Activated effector memory CD4-positive, alpha-beta T cell treated with Interleukin-2 at 50 U/mL for 16 hours (primary cell): Measurements from ENCODE around the gene KCNT1.

Experiments used
- DNase-seq: peaks from one replicate; pipeline ENCODE4 v3.0.0-alpha.2; 2020

The KCNT1 gene

DNA sequence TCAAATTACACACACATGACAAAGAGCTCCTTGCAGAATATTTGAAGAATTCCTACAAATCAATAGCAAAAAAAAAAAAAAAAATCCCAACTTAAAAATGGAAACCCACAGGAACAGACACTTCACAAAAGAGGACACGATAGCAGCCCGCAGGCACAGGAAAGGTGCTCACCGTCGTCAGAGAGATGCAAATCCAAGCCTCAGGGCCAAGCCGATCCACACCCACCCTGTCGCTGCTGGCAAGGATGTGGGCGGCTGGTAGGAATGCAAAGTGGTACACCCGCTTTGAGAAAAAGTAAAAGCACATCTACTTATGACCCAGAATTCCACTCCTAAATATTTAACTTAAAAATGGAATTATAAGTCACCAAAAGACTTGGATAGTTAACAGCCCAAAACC, 28.0 kb upstream of the KCNT1 start:
- DNase-seq: no peak

DNA sequence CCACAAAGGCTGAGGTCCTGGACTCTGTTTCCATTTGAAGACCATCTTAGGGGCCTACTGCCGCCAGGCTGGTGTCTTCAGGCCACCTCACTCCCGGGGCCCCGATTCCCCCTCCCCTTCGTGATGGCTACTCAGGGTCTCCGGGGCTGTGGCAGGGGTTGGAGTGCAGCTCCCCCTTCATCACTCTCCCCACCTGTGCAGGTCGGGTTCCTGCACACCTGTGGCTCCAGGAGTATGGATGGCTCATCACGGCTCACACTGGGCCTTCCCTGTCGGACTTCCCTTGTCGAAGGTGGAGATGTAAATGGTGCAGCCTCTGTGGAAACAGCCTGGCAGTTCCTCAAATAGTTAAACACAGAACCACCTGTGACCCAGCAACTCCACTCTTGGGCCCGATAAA, 27.0 kb upstream of the KCNT1 start:
- no peak for DNase-seq

DNA sequence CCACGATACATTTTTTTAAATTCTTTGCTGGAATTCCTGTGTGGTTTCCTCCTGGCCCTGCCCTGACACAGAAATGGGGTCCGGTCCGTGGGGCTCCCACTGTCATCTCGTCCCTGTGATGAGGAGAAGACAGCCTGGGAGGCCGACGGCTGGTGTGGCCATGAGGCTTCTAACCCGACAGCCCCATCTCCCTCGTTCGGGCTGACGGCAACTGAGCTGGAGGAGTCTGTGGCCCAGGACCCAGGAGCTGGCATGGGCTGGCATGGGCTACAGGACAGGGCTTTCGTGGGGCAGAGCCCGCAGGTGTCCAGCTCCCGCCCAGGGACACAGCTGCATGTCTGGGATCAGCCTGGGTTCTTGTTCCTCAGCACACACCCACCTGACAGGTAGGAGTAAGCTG, 25.1 kb upstream of the KCNT1 start:
- DNase-seq: no peak

DNA sequence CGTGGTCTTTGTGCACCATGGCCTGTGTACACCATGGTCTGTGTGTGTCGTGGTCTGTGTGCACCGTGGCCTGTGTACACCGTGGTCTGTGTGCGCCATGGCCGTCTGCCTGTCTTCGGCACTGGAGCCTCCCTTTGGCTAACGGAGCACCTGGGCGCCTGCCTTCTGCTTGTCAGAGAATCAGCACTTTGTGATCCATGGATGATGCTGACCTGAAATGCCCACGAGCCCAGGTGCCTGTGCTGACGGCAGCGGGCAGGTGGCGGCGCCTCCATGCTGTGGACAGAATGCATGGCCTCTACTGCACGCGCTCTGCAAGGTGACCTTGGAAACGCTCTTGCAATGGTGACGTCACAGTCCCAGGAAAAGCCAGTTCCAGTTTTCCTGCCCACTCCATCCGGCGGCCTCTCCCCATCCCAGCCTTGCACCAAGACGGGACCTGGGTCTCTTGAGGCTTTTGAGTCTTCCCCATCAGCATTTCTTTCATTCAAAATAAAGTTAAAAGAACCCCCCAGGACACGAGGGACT, 24.3 kb upstream of the KCNT1 start:
- no peak for DNase-seq

DNA sequence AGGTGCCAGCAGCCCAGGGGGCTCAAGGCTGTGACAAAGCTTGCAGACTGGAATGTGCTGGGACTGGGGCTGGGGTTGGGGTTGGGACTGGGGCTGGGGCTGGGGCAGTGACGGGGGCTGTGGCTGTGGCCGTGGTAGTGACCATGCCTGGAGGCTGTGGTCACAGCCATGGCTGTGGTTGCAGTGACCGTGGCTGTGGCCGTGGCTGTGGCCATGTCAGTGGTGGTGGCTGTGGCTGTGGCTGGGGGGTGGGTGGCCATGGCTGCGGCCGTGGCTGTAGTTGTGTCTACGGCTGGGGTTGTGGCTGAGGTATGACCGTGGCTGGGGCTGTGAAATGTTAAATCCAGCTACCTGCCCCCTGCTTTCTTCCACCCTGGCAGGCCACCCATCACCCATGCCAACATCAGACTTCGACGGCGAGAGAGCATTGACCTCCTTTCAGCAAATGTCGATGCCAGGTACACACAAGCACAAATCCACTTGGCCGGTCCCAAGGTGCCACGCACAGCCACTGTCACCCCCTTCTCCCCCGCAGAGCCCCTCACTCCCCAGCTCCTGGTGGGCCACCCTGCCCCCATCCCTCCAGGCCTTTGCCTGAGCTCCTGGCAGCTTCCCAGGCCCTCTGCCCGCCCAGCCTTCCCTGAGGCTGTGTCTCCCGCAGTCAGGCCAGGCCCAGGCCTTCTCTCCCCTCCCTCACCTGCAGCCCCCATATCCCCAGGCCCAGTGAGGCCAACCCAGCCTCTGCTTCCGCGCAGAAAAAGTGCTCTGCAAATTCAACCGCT, 23.6 kb upstream of the KCNT1 start:
- DNase-seq: no peak

DNA sequence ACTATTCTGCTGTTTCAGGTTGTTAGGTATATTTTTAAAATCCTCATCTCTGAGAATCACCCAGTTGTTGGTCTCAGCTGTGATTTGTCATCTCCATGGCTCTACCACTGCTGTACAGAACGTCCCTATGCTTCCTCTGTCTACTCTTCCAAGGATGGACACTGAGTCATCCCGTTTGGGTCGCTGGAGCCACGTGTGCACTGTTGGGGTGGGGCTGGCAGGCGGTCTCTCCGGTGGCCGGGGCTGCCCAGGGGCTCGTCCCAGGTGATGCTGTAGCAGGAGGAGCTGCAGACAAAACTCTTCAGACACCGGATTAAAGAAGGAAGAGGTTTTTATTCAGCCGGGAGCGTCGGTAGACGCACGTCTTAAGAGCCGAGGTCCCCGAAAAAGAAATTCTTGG, 21.9 kb upstream of the KCNT1 start:
- DNase-seq: no peak

DNA sequence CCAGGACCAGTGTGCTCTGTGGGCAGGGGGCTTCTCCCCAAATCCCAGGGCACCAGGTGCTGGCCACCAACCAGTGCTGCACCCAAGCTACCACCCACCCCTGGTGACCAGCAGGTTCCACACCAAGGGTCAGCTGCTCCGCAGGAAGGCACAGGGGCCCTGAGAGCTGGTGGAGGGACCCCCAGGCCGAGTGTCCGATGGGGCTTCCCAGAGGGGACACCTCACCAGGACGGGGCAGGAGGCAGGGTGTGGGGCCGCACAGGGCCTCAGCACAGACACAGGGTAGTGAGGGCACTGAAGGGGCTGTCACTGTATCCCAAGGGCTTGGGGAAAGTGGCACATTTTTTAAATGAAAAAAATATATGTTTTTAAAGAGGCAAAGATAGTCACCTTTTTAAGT, 20.8 kb upstream of the KCNT1 start:
- DNase-seq: no peak

DNA sequence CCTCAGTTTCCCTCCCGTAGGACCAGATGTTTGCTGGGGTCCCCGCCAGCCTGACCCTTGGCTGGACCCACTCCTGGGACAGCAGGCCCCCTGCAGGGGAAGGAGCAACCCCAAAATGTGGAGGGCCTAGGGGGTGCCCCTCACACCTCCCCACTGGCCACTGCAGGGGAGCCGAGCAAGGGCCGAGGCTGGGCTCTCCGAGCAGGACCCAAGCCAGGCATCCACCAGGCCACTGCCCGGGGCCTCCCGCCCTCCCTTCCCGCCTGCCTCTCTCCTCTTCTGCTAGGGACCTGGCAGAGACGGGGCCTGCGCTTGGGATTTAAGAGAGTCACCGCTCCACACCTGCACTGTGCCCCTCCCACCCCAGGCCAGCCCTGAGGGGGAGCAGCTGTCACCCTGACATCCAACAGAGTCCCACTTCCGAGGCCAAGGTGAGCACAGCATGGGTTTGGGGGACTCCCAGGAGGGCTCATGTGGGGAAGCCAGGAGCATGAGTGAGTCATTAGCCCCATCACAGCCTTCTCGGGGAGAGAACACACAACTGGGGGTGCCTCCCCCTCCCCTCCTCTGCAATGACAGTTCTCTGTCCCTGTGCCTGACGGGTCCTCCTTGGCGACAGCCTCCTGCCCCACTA, 18.5 kb upstream of the KCNT1 start:
- no peak for DNase-seq

DNA sequence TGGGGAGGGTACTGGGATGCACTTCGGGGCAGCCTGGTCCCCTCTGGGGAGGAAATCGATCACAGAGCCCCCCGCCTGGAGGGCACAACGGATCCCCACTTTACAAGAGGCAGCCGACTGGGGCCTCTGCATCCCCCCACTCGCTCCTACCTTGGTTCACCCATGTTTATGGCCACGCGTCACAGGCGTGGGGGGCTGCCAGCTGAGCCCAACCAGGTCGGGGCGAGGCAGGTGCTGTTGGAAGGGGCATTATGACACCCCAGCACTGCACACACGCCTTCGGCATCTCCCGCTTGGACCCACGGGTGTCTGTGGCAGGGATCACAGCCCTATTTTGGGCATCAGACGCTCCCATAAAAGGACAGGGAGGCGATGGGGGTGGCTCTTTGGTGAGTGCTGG, 17.3 kb upstream of the KCNT1 start:
- no peak for DNase-seq

DNA sequence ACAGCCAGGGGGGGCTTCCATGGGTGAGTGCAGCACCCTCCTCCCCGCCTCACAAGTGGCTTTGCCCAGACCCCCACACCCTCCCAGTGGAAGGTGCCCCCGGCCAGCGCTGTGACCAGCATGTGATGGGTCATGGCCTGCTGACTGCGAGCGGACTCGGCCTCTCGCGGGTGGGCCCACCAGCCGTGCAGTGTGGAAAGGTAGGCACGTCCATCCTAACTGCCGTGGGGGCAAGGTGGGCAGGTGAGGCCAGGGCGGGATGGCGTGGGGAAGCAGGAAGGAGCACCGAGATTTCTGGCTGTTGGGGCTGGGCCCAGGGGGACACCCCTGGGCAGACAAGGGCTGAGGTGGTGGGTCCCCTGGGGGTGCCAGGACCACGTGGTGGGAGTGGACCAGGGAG, 14.8 kb upstream of the KCNT1 start:
- no peak for DNase-seq

DNA sequence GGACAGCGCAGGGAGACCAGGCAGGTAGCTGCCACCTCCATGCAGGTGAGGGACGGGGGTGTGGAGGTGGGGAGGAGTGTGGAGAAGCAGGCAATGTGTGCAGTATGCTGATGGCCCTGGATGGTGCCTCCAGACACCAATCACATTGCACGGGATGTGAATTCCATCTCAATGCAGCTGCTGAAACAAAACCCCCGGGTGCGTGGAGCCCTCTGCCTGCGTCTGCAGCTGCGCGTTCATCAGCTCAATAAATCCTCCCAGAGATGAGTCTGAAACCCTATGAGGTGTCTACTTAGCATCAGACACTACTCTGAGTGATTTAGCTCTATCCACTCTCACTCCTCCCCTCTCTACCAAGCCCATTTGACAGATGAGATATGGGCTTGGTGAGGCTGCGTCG, 13.0 kb upstream of the KCNT1 start:
- no peak for DNase-seq

DNA sequence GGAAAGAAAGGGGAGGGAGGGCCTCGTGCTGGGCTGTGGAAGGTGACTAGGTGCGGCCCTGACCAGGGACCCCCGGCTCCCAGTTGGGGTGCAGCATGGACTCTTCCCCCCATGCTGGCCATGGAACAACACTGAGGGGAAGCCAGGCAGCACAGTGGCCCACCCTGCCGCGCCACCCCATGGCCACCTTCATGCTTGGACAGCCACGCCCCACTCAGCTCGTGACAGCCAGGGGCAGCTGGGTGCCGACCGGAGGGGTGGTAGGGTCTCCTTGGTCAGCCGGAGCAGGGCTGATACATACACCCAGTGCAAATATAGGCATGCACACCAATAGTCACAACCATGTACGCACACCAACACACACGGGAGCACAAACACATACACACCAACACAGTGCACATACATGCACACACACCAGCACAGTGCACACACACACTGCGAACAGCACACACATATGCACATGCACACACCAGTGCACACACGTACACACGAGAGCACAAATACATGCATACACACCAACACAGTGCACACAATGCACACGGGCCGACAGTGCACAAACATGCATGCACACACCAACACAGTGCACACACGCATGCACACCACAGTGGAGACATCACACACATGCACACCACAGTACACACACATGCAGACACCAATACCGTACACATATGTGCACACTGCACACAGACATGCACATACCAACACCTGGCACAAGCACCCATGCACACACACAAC, 11.0 kb upstream of the KCNT1 start:
- DNase-seq: no peak

DNA sequence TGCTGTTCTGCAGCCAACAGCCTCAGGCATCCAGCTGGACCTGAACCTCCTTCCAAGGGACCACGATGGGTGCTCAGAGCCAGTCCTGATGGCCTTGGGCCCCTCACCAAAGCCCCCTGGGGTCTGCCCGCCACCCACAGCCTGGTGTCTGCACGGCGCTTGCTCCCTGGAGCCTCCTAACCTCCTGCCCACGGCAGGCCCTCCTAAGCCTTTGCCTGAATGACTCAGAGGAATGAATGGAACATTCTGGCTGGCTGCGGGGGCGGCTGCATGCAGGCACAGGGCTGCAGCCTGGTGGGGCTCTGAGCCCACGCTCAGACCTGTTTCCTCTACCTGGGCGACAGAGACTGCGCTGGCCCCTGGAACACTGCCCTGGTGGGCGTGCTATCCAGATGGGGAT, 9.6 kb upstream of the KCNT1 start:
- DNase-seq: no peak

DNA sequence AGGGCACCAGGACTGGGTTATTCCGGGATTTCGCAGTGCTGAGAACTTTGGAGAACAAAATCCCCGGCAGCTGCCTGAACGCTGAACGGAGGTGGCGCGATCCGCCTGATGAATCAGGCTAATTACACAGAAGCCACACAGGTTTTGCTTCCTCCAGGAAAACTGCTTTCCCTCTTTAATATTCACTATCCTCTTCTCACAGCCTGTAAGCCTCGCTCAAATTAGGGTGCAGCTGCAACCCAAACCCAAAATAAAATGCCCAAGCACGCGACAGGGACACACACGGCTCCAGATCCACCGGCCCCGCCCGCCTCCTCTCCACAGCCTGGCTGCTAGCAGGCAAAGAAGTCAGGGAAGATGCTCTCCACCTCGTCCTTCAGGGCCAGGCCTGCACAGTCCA, 8.7 kb upstream of the KCNT1 start:
- no peak for DNase-seq

DNA sequence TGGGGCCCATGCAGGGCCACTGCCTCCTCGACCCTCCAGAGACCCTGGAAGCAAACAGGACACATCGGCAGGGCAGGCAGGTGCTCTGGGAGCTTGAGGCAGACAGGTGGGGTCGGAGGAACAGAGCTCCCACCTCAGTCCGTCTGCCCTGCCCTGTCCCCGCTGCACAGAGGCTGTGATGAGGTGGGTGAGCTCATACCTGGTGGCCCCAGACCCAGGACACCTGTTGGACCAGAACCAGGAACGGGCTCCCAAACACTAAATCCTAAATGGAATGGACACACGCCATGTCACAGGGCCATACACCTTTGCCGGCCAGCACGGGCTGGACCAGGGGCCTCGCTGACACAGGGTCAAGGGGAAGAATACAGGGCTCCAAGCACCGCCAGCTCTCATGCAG, 8.2 kb upstream of the KCNT1 start:
- no peak for DNase-seq

DNA sequence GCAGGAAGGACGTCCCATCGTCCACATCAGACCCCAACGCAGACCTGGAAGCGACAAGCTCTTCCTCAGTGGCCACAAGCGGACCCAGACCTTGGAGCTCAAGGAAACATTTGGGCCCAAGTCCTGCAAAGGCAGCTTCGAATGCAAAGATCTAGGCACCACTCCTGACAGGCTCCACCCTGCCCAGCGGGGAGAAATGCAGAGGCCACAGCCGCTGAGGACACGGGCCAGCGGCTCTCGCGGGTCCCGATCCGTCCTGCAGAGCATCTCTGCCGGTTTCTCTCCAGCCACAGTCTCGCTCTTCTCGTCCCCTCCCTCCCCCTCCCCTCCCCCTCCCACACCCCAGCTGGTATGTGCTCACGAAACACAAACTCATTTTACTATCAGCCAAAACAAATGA, 7.6 kb upstream of the KCNT1 start:
- DNase-seq: no peak

DNA sequence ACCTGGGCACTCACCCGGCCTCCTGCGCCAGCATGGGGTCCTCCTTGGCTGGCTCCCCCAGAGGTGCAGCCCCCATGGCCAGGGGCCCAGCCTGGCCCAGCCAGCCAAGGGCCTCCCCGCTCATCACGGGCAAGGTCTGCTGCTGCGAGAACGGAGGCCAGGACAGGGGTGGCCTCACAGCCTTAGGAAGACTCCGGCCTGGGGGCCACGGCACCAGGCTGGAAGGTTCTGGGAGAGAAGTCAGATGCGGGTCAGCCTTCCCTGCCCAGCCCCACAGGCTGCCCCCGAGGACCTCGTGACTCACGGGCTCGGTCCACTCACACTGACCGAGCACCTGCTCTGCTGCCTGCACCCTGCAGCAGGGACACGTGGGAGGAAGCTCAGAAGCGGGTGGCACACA, 6.9 kb upstream of the KCNT1 start:
- DNase-seq: no peak

DNA sequence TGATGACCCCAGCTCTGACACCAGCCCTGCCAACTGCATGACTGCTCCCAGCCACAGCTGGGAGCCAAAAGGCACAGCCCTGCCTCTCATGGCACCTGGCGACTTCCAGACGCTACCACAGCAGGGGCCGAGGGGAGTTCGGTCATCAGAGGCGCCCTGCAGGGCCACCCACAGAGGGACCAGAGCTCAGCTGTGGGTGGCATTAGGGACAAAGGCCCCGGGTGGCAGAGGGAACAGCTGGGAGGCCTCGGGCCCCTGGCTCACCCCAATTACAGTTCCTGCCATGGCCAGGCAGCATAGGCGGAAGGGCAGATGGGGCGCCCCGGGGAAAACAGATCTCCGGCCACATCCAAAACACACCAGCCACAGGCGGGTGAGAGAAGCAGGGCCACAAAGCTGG, 6.3 kb upstream of the KCNT1 start:
- no peak for DNase-seq

DNA sequence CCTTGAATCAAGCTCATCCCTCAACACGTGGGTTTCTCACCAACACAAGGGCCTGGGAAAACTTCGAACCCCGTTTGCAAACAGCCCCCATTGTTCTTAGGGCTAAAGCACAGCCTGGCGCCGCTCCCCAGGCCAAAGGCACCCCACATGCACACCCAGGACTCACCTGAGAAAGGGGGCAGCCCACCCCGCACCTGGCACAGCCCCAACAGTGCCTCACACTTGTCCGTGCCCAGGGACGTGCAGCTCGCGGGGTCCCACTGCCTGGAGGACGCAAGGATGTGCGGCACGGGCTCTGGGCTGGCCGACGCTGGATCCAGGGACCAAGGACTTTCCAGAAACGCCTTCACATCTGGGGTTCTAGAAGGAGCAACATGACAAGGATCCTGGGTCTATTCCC, 5.5 kb upstream of the KCNT1 start:
- no peak for DNase-seq

DNA sequence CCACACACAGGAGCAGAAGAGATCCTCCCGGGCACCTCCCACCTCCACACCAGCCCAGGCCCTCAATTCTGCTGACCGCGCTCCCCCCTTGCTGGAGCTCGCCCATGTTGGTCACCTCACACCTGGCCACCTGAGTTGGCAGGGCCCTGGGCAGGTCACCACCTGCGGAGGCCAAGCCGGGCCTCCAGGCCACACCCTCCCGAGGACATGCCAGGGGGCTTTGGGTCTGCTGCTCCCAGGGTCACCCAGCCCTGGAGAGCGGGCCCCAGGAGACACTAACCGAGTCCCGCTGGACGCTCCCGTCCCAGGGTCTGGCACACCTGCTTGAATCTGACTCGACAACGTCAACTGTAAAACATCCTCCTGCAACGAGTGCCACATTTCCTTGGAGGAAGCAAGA, 4.8 kb upstream of the KCNT1 start:
- DNase-seq: no peak

DNA sequence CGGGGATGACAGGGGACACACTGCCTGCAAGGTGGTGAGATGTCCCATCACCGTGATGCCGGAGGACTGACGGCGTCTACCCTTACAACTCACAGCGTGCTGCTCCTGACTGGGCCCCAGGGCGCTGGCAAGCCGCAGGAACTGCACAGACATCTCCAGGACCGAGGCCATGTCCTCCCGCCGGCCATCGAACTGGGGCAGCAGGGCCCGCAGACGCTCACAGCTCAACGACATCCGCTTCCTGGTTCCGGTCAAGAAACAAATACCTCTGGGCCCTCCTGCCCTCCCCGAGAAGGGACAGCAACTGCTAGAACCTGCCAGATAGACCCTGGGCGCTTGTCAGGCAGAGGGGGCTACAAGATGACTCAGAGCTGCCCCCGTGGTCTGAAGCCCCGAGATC, 3.7 kb upstream of the KCNT1 start:
- no peak for DNase-seq

DNA sequence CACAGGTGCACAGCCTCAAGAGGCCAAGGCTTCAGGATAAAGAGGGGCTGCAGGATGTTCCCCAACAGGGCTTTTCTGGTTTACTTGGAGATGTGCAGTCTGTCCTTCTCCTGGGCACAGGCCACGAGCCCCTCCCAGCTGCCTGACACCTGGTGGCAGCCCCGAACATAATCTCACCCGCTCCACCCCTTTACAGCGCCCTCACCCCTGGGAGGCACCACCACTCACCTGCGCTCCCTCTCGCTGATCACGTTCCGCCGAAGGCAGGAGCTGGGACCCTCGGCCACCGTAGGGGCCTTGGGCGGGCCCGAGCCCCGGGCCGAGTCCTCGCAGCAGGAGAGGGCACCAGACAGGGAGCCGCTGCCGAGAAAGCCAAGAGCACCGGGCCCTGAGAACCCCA, 3.2 kb upstream of the KCNT1 start:
- no peak for DNase-seq

DNA sequence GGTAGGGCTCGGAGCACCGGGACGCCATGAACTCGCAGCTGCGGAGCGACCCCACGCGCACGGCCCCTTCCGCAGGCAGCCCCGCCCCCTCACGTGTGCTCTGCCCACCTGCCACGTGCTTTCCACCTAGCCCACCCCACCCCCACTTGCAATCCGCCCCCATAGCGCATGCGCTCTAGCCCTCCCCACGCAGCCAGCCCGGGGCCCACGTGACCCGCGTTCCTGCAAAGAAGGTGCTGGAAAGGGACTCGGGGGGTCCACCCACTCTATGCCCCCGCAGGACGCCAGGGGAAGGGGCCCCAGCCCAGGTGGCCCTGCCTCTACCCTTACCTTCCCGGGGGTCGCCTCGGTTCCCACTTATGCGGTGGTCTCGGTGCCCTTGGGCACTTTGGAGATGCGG, 2.5 kb upstream of the KCNT1 start, which contains the start of gene SOHLH1:
SOHLH1 (minus strand) TSS at position 42 of the 400 bp plus-strand sequence; CDS start at position 28, 14 bp downstream.
- DNase-seq: no peak

DNA sequence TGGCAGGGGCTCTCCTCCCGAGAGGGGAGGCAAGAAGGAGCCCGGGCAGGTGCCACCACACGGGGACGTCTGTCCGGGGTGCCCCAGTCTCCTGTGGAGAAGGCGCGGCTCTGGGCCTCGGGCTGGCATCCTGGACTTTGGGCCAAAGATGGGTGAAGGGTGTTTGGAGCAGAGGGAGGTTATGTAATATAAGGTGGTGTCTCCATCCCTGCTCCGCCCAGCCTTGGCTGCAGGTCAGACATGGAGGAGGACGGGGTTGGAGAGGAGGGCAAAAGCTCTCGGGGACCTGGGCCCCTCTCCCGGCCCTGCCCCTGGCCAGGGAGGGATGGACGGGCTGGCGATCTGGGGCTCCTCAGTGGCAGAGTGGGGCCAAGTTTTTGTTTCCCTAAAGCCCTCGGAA, 1.5 kb upstream of the KCNT1 start:
- no peak for DNase-seq
